NCI-H1694 (cell line): Measurements from ENCODE around the gene RNF166.

ENCODE experiments used
- DNase-seq: peaks from one replicate; lab custom pipeline; 2025; lab: John Stamatoyannopoulos, UW

The RNF166 gene

GRCh38 chr16:88706965-88707826, 988 bp upstream of the RNF166 start:
- DNase-seq: no peak

GRCh38 chr16:88705801-88706228, 393 bp downstream of the RNF166 start:
- DNase-seq: no peak

GRCh38 chr16:88705076-88705684, 1.0 kb downstream of the RNF166 start:
- no peak for DNase-seq

DNA sequence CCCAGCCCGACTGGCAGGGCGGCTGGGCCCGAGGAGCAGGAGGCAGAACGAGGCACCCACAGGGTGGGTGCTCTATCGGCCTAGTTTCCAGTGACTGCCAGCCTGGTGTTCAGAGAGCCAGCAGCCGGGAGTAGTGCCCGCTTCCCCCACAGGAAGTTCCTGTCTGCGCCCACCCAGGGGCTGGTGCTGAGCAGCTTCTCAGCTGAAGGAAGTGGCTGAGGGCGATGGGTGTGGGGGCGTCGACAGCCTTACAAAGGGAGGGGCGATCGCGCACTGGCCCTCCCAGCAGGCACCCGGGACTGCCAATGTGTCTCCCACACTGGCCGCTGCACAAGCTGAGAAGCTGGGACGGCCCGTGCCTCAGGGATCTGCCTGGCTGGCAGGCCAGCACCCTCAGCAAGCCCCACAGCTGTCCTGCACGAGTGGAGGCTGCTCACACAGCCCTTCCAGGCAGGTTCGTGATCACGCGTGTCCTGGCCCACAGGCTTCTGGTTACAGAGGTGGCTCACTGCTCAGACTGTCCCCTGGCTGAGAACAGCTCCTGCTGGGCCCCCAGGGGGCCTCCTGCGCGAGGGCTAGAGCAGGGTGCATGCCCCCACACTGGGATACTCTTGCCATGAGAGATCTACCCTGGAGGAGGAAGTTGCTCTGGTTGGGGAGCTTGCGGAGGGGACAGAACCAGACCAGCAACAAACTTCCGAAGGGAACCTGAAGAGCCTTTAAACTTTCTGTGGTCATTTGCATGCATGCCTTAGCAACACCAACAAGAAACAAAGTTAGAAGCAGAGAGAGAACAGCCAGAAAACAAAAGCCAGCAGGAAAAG, 2.5 kb downstream of the RNF166 start:
- DNase-seq: no peak

DNA sequence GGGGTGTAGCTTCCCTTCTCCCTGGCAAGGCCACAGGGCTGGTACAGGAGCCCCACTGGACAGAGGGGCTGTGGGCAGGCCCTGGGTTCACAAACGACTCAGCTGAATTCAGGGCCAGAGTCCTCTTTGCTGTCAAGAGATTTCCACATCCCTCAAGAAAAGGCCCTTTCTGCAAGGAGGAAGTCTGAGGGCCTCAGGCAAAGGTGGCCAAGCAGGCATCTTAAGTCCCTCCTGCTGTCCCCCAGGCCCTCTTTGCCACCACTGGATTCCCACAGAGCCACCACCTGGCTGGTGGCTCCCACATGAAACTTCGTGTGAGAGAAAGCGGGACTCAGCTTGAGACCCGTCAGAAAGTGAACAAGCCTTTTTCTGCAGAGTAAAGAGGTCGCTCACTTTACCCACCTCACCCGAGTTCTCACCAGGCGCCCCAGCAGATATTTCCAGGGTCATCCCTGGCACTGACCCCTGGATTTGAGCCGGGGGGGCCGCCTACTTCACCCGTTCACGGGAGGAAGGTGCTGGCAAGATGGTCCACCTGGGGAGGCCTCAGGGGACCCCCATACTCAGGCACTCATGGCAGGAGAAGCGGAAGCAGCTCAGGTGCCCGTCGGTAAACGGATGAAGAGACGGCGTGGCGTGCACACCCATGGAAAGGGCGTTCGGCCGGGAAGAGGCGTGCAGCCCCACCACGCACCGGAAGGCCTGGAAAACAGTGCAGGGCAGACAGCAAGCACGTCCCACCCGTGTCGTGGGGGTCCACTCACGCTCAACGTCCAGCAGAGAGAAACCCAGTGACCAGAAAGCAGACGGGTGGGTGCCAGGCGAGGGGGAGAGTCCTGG, 3.6 kb downstream of the RNF166 start:
- DNase-seq: no peak

- DNase-seq: no peak
Measured at GRCh38 chr16:88701581-88702370, 4.4 kb downstream of the RNF166 start.

DNA sequence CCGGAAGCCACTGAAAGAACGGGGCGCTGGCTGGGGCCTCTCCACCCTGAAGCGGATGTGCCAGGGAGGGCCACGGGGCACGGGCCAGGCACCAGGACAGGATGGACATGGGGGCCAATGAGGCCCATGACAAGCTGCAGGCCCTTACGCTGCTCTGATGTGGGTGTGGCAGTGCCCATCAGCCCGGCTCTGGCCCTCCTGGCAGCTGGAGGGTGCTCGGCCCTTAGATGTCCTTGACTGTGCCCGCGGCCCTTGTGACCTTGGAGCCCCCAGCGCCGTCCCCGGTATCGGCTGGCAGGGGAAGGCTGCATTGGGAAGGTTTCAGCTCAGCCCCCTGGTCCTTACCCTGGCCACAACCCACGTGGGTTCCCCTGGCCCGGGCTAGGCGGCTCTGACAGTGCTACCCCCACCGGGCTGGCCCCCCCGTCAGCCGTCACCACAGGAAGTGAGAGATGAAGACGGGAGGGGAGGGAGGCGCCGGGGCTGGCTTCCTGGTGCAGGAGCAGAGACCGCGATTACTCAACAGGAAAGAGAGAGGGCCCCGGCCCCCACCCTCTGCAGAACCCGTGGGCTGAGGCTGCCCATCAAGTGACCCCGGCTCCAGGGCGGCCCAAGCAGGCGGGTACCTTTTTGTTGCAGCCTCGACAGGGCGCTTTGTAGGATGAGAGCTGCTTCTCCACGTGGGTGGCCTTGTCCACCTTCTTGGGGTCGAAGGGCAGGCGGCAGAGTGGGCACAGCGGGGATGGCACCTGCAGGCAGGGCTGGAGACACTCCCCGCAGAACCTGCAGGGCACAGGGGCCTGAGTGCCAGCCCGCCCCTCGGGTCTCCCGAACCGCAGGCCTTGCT, 5.3 kb downstream of the RNF166 start:
- no peak for DNase-seq

DNA sequence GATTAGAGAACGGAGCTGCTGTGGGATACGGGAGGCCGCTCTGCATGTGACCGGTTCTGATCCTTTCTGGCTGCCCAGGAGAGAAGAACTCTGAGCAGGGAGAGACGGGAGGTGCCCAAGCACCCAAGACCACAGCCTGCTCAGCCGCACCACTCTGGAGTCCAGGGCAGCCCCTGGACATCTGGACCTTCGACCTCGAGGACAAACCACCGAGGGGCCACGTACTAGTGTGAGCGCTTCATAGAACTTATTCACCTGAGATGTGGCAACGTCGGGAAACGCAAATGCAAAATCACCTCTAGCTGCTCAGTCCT, 5.9 kb downstream of the RNF166 start:
- DNase-seq: no peak

GRCh38 chr16:88699180-88699579, 7.0 kb downstream of the RNF166 start:
- no peak for DNase-seq

DNA sequence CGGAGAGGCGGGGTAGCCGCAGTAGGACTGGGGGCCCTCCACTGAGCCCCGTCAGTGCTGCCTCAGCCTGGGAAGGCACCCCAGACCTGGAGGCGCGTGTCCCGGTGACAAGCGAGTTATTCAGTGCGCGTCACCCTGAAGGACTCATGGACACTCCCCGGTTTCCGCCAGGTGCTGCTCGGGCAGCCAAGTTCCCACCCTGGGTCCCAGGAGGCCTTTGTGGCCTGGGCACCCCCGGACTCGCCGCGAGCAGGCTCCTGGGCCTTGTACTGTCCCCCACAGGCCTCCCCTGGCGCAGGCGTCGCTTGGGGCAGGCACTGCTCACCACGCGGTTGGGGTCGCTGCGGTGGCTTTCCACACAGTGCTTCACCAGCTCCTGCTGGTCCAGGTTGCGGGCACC, 7.6 kb downstream of the RNF166 start:
- no peak for DNase-seq

GRCh38 chr16:88697831-88698615, 8.2 kb downstream of the RNF166 start:
- no peak for DNase-seq

GRCh38 chr16:88697116-88697830, 8.9 kb downstream of the RNF166 start:
- no peak for DNase-seq

GRCh38 chr16:88696441-88696840, 9.8 kb downstream of the RNF166 start:
- DNase-seq: no peak

- no peak for DNase-seq
Measured at GRCh38 chr16:88695753-88696152, 10.5 kb downstream of the RNF166 start.

DNA sequence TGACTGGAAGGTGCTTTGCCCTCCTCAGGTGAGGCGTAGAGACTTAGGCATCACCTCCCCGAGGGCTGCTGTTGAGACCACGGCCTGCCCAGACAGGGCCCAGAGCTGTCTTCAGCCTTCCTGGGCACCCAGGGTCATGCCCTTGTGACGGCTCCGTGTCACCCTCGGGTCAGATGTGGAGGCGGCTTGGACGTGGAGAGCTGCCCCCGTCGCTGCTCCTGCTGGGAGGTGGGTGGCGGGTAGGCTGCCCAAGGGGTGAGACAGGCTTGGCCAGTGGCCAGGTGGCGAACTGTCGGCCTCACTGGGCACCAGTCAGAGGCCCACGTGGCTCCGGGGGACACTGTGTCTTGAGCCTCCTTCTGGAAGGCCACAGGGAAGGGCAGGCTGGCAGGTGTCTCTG, 11.0 kb downstream of the RNF166 start:
- no peak for DNase-seq

DNA sequence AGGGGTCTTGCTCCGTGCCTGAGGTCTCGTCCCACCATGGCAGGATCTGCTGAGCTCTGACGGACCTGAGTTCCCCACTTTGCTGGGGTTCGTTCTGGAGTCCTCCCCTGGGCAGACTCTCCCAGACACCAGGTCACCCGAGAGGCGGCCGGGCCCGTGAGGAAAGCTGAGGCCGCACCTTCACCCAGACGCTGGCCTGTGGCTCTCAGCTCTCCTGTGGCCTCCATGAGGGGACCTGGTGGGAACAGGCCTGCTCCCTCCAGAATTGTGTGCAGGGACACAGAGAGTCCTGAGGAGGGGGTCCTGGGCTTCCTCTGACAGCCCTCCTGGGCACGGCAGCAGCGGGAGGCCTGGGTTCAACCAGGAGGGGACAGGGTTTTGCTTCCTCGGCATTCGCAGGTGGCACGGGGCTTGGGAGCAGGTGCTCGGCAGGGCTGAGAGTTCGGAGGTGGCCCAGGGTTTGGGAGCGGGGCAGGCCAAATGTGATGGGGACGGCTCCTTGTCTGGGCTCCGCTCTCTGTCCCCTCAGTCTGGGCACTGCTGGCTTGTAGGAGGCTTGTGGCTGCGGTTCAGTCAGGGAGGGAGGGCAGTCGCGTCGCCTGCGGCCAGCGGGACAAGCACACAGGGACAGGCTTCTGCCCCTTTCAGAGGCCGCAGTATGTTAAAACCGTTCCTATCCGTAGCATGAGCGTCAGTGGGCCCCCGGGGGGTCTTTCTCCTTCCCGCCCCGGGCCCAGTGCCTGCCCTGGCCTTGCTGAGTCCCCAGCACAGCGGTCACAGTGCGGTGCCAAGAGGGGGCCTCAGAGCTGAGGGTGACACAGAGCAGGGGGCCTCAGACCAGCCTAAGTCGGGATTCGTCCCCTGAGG, 11.8 kb downstream of the RNF166 start:
- no peak for DNase-seq

- DNase-seq: no peak
Measured at GRCh38 chr16:88693420-88694177, 12.6 kb downstream of the RNF166 start.
